ENCODE results near the gene FZR1. TPM values are rescaled to one million over a fixed set of nuclear protein-coding genes. Genes with fewer than 3 reads are reported as not detected.

The FZR1 gene
- total RNA-seq, 4 donors from 2014 or later = 15.9 to 32.0 (median 21.0) TPM

DNA sequence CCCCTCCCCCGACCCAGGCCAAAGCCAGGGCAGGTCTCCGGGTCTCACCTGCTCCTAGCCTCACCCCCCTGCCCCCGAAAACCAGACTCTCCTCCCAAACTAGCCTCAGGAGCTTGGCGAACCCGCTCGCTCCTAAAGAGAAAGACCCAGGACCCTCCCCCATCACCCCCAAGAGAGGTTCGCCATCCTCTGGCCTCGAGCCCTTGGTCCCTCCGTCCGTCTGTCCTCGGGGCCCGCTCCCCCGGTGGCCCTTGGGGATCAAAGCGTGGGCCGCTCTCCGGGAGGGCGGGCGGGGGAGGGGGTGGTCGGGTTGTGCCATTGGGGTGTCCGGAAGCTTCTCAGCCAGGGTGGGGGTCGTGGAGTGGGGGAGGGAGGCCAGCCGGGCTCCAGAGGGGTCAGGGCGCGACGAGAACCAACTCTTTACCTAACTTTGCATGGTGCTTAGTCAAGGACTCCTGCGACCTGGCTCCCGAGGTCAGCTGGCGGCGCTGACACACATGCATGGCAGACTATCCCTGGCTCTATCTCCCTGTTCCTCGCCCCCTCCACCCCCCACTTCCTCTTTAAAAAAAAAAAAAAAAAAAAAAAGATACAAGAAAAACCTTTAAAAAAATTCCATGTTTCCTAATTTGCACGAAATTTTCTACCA lies 41.4 kb upstream of the FZR1 start:
- no peak overlapping the region for H3K4me3 ChIP-seq
- intact Hi-C loops (cut with DNase I; ENCODE audit: low total_unique reads) = no loop called here
- peaks cover 0 to 32% of the 10 kb centered on the region in 2 donors for H3K36me3 ChIP-seq
- in situ Hi-C loops (cut with MboI; ENCODE audit: low sequenced_read_pairs in 4 of 4) = no loop called here
- peak overlapping the region in 3 of 4 donors; percentile 43 to 82 (median 43) for H3K27ac ChIP-seq
- peaks cover 3 to 13% of the 10 kb centered on the region in 2 donors for H3K4me1 ChIP-seq
- no peaks in the 10 kb centered on the region for H3K27me3 ChIP-seq
- DNase-seq = peak in 1 of 2 donors; percentile 52
- no peak for TF ChIP-seq POLR2A (IDR thresholded peaks at IDR 0.05)
- TF ChIP-seq, protein P1, sequence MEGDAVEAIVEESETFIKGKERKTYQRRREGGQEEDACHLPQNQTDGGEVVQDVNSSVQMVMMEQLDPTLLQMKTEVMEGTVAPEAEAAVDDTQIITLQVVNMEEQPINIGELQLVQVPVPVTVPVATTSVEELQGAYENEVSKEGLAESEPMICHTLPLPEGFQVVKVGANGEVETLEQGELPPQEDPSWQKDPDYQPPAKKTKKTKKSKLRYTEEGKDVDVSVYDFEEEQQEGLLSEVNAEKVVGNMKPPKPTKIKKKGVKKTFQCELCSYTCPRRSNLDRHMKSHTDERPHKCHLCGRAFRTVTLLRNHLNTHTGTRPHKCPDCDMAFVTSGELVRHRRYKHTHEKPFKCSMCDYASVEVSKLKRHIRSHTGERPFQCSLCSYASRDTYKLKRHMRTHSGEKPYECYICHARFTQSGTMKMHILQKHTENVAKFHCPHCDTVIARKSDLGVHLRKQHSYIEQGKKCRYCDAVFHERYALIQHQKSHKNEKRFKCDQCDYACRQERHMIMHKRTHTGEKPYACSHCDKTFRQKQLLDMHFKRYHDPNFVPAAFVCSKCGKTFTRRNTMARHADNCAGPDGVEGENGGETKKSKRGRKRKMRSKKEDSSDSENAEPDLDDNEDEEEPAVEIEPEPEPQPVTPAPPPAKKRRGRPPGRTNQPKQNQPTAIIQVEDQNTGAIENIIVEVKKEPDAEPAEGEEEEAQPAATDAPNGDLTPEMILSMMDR (IDR thresholded peaks at IDR 0.05 in 4 of 5, conservative IDR thresholded peaks at IDR 0.05 in 1 of 5) = no peak
- H3K9me3 ChIP-seq = no peaks in the 10 kb centered on the region
- ATAC-seq = no peak

DNA sequence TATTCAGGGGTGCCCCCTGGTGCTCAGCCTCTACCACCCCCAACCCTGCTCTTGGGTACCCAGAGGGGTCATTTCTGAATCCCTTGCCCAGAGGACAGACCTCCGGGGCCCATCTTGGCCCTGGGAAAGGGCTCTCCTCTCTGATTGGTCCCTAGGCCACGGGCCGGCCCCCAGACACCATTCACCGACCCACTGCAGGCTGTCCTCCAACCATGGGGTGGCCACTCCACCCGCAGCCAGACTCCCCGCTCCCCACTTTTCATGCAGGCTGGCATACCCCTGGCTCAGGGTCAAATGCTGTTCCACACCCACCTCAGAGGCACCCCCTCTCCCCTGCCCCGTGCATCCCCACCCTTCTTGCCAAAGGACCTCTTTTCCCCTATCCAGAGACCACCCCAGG lies 40.6 kb upstream of the FZR1 start:
- Histone ChIP-seq H3K4me3 (no peak overlapping the region), H3K27ac (peak overlapping the region in 3 of 4 donors; percentile 25 to 82 (median 59)), H3K36me3 (peaks cover 0 to 32% of the 10 kb centered on the region in 2 donors), H3K27me3 (no peaks in the 10 kb centered on the region), H3K9me3 (no peaks in the 10 kb centered on the region), H3K4me1 (peaks cover 0 to 8% of the 10 kb centered on the region in 2 donors)
- in situ Hi-C loops (cut with MboI; ENCODE audit: low sequenced_read_pairs in 4 of 4) (no loop called here), intact Hi-C loops (cut with DNase I; ENCODE audit: low total_unique reads) (no loop called here)
- no peak for TF ChIP-seq POLR2A (IDR thresholded peaks at IDR 0.05)
- TF ChIP-seq, protein P1 (IDR thresholded peaks at IDR 0.05 in 4 of 5, conservative IDR thresholded peaks at IDR 0.05 in 1 of 5) = no peak
- DNase-seq (no peak), ATAC-seq (no peak)

DNA sequence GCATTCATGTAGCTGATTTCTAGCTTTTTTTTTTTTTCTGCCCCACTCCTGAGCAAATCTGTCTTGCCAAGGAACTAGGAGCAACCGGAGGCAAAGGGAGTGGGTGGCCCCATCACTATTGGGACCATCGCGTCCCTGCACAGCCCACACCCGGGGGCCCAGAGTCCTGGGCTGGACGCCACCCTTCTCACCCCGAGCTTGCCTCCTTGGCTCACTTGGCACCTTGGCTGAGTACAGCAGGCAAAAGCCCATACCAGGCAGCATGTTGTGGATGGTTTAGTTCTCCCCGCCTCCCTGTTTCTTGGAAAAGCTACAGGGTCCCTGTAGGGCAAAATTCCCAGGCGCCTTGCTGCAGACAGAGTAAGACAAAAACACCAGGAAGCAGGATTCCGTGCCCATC lies 39.5 kb upstream of the FZR1 start:
- in situ Hi-C loops (cut with MboI; ENCODE audit: low sequenced_read_pairs in 4 of 4) (no loop called here), intact Hi-C loops (cut with DNase I; ENCODE audit: low total_unique reads) (no loop called here)
- Histone ChIP-seq H3K27me3 (no peaks in the 10 kb centered on the region), H3K4me1 (peaks cover 0 to 8% of the 10 kb centered on the region in 2 donors), H3K4me3 (no peak overlapping the region), H3K36me3 (peaks cover 0 to 28% of the 10 kb centered on the region in 2 donors), H3K27ac (peak overlapping the region in 3 of 4 donors; percentile 25 to 82 (median 59)), H3K9me3 (no peaks in the 10 kb centered on the region)
- no peak for DNase-seq
- no peak for ATAC-seq
- no peak for TF ChIP-seq POLR2A (IDR thresholded peaks at IDR 0.05)

DNA sequence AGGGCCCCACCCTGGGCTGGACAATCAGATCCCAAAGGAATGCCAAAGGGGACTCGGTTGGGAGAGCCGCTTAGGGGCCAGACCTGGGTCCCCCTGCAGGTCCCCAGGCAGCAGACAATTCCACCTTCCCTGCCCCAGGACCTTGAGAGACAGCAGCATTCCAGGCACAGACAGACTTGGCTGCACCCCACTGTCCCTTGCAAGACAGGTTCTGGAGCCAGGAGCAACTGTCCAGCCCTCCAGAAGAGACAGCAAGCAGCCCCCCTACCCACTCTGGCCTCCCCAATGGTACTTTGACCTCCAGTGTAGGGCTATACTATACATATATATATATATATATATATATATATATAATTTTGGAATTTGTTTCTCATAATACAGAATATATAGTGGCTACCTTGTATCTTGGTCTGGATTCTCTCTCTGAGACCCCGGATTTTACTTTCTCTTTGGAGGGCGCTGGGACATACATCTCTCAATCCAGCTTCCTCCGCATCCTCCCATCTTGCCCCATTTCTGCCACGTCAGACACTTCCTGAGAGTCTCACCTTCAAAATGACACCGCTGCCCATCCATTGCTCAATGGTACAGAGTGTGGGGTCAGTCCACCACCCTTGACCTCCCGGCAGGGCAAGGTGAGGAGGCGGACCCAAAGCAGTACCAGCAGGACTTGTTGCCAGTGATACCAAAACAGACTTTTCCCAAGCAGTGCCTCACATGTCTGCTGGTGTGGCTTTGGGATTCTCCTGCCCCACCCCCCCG lies 38.5 kb upstream of the FZR1 start:
- intact Hi-C loops (cut with DNase I; ENCODE audit: low total_unique reads) = no loop called here
- in situ Hi-C loops (cut with MboI; ENCODE audit: low sequenced_read_pairs in 4 of 4) = no loop called here
- TF ChIP-seq, protein P1 (IDR thresholded peaks at IDR 0.05 in 4 of 5, conservative IDR thresholded peaks at IDR 0.05 in 1 of 5) = no peak
- TF ChIP-seq POLR2A (IDR thresholded peaks at IDR 0.05) = no peak
- H3K4me3 ChIP-seq = no peak overlapping the region
- H3K9me3 ChIP-seq = no peaks in the 10 kb centered on the region
- DNase-seq = no peak
- no peak for ATAC-seq
- H3K36me3 ChIP-seq = peaks cover 0 to 18% of the 10 kb centered on the region in 2 donors
- peak overlapping the region in 2 of 4 donors; percentile 31 to 82 for H3K27ac ChIP-seq
- peaks cover 0 to 8% of the 10 kb centered on the region in 2 donors for H3K4me1 ChIP-seq
- no peaks in the 10 kb centered on the region for H3K27me3 ChIP-seq

DNA sequence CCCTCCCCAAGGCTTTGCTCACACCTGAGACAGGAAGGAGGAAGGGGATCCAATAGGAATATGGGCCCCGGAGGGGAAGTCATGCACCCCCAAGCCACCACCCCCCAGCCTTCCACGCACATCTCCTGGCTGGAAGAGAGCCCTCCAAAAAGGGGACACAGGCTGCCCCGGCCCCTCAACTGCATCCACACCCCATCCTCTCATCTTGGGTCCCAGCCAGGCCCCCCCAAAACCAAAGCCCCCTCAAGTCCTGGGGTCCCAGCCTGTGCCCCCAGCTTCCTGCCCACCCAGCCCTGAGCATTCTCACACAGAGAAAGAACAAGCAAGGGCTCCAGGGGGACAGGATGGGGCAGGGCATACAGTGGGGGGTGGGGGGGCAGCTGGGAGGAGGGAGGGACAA lies 37.9 kb upstream of the FZR1 start:
- Histone ChIP-seq H3K4me3 (no peak overlapping the region), H3K36me3 (peaks cover 0 to 12% of the 10 kb centered on the region in 2 donors), H3K27ac (peak overlapping the region in 1 of 4 donors; percentile 82), H3K4me1 (peaks cover 0 to 8% of the 10 kb centered on the region in 2 donors), H3K27me3 (no peaks in the 10 kb centered on the region), H3K9me3 (no peaks in the 10 kb centered on the region)
- in situ Hi-C loops (cut with MboI; ENCODE audit: low sequenced_read_pairs in 4 of 4) = no loop called here
- ATAC-seq (no peak), DNase-seq (no peak)
- TF ChIP-seq, protein P1 (IDR thresholded peaks at IDR 0.05 in 4 of 5, conservative IDR thresholded peaks at IDR 0.05 in 1 of 5) = no peak
- no peak for TF ChIP-seq POLR2A (IDR thresholded peaks at IDR 0.05)
- intact Hi-C loops (cut with DNase I; ENCODE audit: low total_unique reads) = no loop called here

All from gastrocnemius medialis (tissue), 4 donors.